ENCODE data around the gene ANXA2R. TPM values are rescaled to one million over a fixed set of nuclear protein-coding genes. Genes with fewer than 3 reads are reported as not detected.
"Not testable (repeated sequence)": the region's sequence is repeated elsewhere in the genome, so short reads cannot be mapped to it uniquely, and the experiment has no call there.

ANXA2R gene
- total RNA-seq, 1 experiment from 2014 or later, result 0.20 TPM

DNA sequence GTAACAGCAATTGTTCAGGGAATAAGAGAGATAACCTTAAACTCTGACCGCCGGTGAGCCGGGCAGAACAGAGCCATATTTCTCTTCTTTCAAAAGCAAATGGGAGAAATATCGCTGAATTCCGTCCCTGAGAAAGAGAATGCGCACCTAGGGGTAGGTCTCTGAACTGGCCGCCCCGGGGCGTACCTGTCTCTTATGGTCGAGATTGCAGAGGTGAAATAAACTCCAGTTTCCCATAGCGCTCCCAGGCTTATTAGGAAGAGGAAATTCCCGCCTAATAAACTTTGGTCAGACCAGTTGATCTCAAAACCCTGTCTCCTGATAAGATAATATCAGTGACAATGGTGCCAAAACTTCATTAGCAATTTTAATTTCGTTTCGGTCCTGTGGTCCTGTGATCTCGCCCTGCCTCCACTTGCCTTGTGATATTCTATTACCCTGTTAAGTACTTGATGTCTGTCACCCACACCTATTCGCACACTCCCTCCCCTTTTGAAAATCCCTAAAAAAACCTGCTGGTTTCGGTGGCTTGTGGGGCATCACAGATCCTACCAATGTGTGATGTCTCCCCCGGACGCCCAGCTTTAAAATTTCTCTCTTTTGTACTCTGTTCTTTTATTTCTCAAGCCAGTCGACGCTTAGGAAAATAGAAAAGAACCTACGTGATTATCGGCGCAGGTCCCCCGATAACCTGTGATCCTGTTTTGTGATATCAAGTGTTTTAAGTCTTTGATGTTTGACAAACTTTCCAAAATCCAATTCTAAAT is 14.8 kb downstream of the ANXA2R start:
- not testable (repeated sequence) for H3K27ac Mint-ChIP-seq; H2BK5ac ChIP-seq (ENCODE audit: insufficient read length, low read length); H3K56ac ChIP-seq (ENCODE audit: insufficient read length, low read depth, low read length); H3K79me2 ChIP-seq (ENCODE audit: insufficient read depth, low read length); DNase-seq; H3K23ac ChIP-seq (ENCODE audit: insufficient read length, low read depth, low read length); H3K9ac ChIP-seq (ENCODE audit: extremely low read depth, insufficient read length, low read length); H2AK5ac ChIP-seq (ENCODE audit: insufficient read length, low read length); H3K4ac ChIP-seq (ENCODE audit: low read depth, low read length); H4K5ac ChIP-seq (ENCODE audit: insufficient read length, low read depth, low read length); H3K79me1 ChIP-seq (ENCODE audit: insufficient read depth, low read depth, low read length, poor library complexity, severe bottlenecking); H3K36me3 Mint-ChIP-seq (ENCODE audit: insufficient read depth in 1 of 3, low read depth in 3 of 3); H2BK20ac ChIP-seq (ENCODE audit: low read depth, low read length, poor library complexity, severe bottlenecking); H4K91ac ChIP-seq (ENCODE audit: insufficient read length, low read depth, low read length); H3K4me1 ChIP-seq (ENCODE audit: insufficient read depth, low read length); H3K9me3 ChIP-seq (ENCODE audit: control insufficient read depth, low read depth, low read length); H4K20me1 ChIP-seq (ENCODE audit: control insufficient read depth, insufficient read depth, insufficient read length); H2BK12ac ChIP-seq (ENCODE audit: insufficient read length, low read depth, low read length); H3K27ac ChIP-seq (ENCODE audit: insufficient read length, low read depth, low read length); H3K9me3 Mint-ChIP-seq; H3K23me2 ChIP-seq (ENCODE audit: insufficient read length, low read depth, low read length, poor library complexity, severe bottlenecking); H2AFZ ChIP-seq (ENCODE audit: low read length); H3K18ac ChIP-seq (ENCODE audit: insufficient read length, low read depth, low read length); H2BK120ac ChIP-seq (ENCODE audit: low read depth, low read length, poor library complexity, severe bottlenecking); H3T11ph ChIP-seq (ENCODE audit: low read length); H4K8ac ChIP-seq (replicated peaks; ENCODE audit: insufficient read length, low read depth, low read length); H2BK15ac ChIP-seq (ENCODE audit: low read depth, low read length); H3K14ac ChIP-seq (ENCODE audit: insufficient read depth, low read length)
- TF ChIP-seq, protein P1, sequence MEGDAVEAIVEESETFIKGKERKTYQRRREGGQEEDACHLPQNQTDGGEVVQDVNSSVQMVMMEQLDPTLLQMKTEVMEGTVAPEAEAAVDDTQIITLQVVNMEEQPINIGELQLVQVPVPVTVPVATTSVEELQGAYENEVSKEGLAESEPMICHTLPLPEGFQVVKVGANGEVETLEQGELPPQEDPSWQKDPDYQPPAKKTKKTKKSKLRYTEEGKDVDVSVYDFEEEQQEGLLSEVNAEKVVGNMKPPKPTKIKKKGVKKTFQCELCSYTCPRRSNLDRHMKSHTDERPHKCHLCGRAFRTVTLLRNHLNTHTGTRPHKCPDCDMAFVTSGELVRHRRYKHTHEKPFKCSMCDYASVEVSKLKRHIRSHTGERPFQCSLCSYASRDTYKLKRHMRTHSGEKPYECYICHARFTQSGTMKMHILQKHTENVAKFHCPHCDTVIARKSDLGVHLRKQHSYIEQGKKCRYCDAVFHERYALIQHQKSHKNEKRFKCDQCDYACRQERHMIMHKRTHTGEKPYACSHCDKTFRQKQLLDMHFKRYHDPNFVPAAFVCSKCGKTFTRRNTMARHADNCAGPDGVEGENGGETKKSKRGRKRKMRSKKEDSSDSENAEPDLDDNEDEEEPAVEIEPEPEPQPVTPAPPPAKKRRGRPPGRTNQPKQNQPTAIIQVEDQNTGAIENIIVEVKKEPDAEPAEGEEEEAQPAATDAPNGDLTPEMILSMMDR (conservative IDR thresholded peaks at IDR 0.05), result peak; percentile 44
- H3K4me3 Mint-ChIP-seq, result peak overlapping the region in 1 of 2 experiments; percentile 24; a peak in 3 of 5 replicates
- WGBS (ENCODE audit: extremely low coverage, insufficient read length, low lambda C conversion rate), result no CpG with 5 or more reads among the region's 25 CpGs
- H3K27me3 ChIP-seq (ENCODE audit: insufficient read depth, low read length), result peaks cover 52% of the 10 kb centered on the region; the same call in 1 of the 2 replicates
- H3K27me3 Mint-ChIP-seq (ENCODE audit: low read depth), result peaks cover 94% of the 10 kb centered on the region
- peak overlapping the region; percentile 25 for H3K4me2 ChIP-seq (ENCODE audit: insufficient read depth, insufficient read length, low read length)
- H3K4me1 Mint-ChIP-seq, result peaks cover 6 to 10% of the 10 kb centered on the region in 2 experiments

Data from H9 (cell line).